Muscle layer of colon (tissue), 2 donors: ENCODE measurements around the gene IAH1.

ENCODE experiments used
- H3K27ac ChIP-seq: one replicate; pipeline ENCODE4 v1.7.0; 2013; ENCODE audit warnings: low read depth, mild to moderate bottlenecking, low read length, moderate library complexity
- H3K27me3 ChIP-seq, 2 donors: one replicate each; pipeline ENCODE4 v1.7.0; 2013; ENCODE audit warnings: low read length in 2 of 2, mild to moderate bottlenecking in 2 of 2; ENCODE audit not compliant: insufficient read depth in 2 of 2, control insufficient read depth in 1 of 2
- H3K36me3 ChIP-seq: one replicate; pipeline ENCODE4 v1.7.0; 2013; ENCODE audit warnings: mild to moderate bottlenecking, low read length; ENCODE audit not compliant: insufficient read depth
- H3K4me1 ChIP-seq: one replicate; pipeline ENCODE4 v1.7.0; 2013; ENCODE audit warnings: mild to moderate bottlenecking, low read length; ENCODE audit not compliant: insufficient read depth
- H3K4me3 ChIP-seq, 2 donors: one replicate each; pipeline ENCODE4 v1.7.0; 2013; ENCODE audit warnings: low read length in 2 of 2, low read depth in 1 of 2, mild to moderate bottlenecking in 1 of 2, moderate library complexity in 1 of 2
- H3K9ac ChIP-seq: one replicate; pipeline ENCODE4 v1.7.0; 2013; ENCODE audit warnings: low read length
- H3K9me3 ChIP-seq: one replicate; pipeline ENCODE4 v1.7.0; 2013; ENCODE audit warnings: mild to moderate bottlenecking, low read length
- donor health status: abdominal sarcoma.
- donor health status: Adenocarcinoma of cecum.

The IAH1 gene

GRCh38 chr2:9535177-9535576 is 60.8 kb downstream of the IAH1 start:
- H3K36me3 ChIP-seq: peaks cover 19% of the 10 kb centered on the region
- H3K4me1 ChIP-seq: no peaks in the 10 kb centered on the region
- no peak overlapping the region for H3K27ac ChIP-seq
- no peaks in the 10 kb centered on the region for H3K9me3 ChIP-seq
- H3K27me3 ChIP-seq: no peaks in the 10 kb centered on the region
- no peak overlapping the region for H3K4me3 ChIP-seq
- no peak overlapping the region for H3K9ac ChIP-seq

GRCh38 chr2:9536504-9536903 is 62.2 kb downstream of the IAH1 start:
- no peaks in the 10 kb centered on the region for H3K4me1 ChIP-seq
- peaks cover 25% of the 10 kb centered on the region for H3K36me3 ChIP-seq
- H3K27ac ChIP-seq: no peak overlapping the region
- H3K27me3 ChIP-seq: no peaks in the 10 kb centered on the region
- no peaks in the 10 kb centered on the region for H3K9me3 ChIP-seq
- H3K4me3 ChIP-seq: no peak overlapping the region
- no peak overlapping the region for H3K9ac ChIP-seq

DNA sequence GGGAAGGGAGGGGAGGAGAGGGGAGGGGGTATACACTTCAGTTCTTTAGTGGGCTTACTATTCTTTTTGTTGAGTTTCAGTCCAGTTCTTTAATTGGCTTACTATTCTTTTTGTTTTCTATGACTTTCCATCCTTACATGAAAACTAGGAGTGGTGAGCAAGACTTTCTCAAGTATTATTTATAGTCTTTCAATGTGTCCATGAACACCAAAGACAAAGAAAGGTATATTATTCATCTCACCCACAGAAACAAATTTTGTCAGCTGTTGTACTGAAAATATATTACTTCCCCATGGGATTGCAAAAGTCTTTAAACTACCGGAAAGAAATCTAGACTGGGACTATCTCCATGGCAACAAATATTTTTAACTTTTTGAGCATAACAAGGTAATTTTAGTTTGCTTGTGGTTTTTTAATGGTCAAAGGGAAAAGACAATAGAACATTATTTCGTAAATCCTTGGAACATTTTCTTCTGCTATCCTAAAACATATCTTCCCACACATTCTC is 63.7 kb downstream of the IAH1 start:
- Histone ChIP-seq H3K4me3 (no peak overlapping the region), H3K27me3 (no peaks in the 10 kb centered on the region), H3K4me1 (no peaks in the 10 kb centered on the region), H3K27ac (no peak overlapping the region), H3K36me3 (peaks cover 21% of the 10 kb centered on the region), H3K9me3 (no peaks in the 10 kb centered on the region), H3K9ac (no peak overlapping the region)
